ENCODE data around the gene THUMPD2. TPM values are rescaled to one million over a fixed set of nuclear protein-coding genes. Genes with fewer than 3 reads are reported as not detected.

Gene THUMPD2
- total RNA-seq, 1 donor from 2014 or later, result 11.5 TPM

DNA sequence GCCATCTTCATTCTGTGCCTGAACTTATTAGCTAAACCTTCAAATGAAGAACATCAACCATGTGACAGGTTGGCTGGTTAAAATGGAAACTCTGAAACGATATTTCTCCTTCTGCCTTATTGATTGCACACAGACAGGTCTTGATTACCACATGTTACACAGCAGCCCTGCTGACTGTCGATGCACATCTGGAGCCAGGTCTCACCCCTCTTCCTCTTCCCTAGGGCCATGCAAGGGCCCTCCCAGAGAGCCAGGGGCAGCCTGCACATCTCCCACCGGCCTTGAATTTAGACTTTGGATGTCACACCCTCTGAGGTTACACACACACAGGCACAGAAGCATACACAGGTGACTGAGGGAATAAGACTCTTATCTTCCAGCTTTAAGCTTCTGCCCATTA lies 68.3 kb downstream of the THUMPD2 start:
- Histone ChIP-seq H3K27me3 (ENCODE audit: control insufficient read depth in 3 of 3, insufficient read depth in 3 of 3, low read length in 3 of 3) (no peaks in the 10 kb centered on the region), H3K4me1 (ENCODE audit: control insufficient read depth in 3 of 3, insufficient read depth in 3 of 3, low read length in 3 of 3) (no peaks in the 10 kb centered on the region), H3K4me3 (ENCODE audit: low read length in 3 of 3) (no peak overlapping the region), H3K9ac (ENCODE audit: low read depth in 1 of 3, low read length in 3 of 3) (no peak overlapping the region), H3K36me3 (ENCODE audit: control insufficient read depth in 3 of 3, insufficient read depth in 3 of 3, low read length in 3 of 3) (peaks cover 0 to 2% (median 0%) of the 10 kb centered on the region in 3 donors), H3K9me3 (ENCODE audit: control insufficient read depth in 3 of 3, low read length in 3 of 3) (no peaks in the 10 kb centered on the region), H3K27ac (ENCODE audit: low read depth, low read length) (no peak overlapping the region)

DNA sequence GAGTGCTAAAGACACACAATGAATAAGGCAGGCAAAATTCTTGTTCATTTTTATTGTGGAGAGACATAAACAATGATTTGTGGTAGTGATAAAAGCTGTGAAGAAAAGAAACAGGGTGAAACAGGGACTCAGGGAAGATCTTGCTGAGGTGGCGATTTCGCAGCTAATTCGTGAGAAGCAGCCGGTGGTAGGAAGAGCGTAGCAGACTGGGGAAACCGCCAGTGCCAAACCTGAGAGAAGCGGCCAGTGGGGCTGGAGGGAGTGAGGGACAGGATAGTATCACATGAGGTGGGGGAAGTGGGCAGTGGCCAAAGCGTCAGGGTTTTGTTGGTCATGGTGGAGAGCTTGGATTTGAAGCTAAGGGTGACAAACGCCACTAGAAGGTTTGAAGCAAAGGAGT lies 71.1 kb downstream of the THUMPD2 start:
- no peak overlapping the region for H3K27ac ChIP-seq (ENCODE audit: low read depth, low read length)
- H3K9ac ChIP-seq (ENCODE audit: low read depth in 1 of 3, low read length in 3 of 3), result no peak overlapping the region
- H3K36me3 ChIP-seq (ENCODE audit: control insufficient read depth in 3 of 3, insufficient read depth in 3 of 3, low read length in 3 of 3), result peaks cover 0 to 2% (median 0%) of the 10 kb centered on the region in 3 donors

GRCh38 chr2:39706945-39707344 lies 72.1 kb downstream of the THUMPD2 start:
- Histone ChIP-seq H3K9me3 (ENCODE audit: control insufficient read depth in 3 of 3, low read length in 3 of 3) (no peaks in the 10 kb centered on the region), H3K27ac (ENCODE audit: low read depth, low read length) (no peak overlapping the region), H3K27me3 (ENCODE audit: control insufficient read depth in 3 of 3, insufficient read depth in 3 of 3, low read length in 3 of 3) (no peaks in the 10 kb centered on the region), H3K36me3 (ENCODE audit: control insufficient read depth in 3 of 3, insufficient read depth in 3 of 3, low read length in 3 of 3) (peaks cover 0 to 2% (median 0%) of the 10 kb centered on the region in 3 donors), H3K9ac (ENCODE audit: low read depth in 1 of 3, low read length in 3 of 3) (no peak overlapping the region), H3K4me1 (ENCODE audit: control insufficient read depth in 3 of 3, insufficient read depth in 3 of 3, low read length in 3 of 3) (no peaks in the 10 kb centered on the region), H3K4me3 (ENCODE audit: low read length in 3 of 3) (no peak overlapping the region)

More for the DNA sequence above, 71.1 kb downstream of the THUMPD2 start:
- Histone ChIP-seq H3K9me3 (ENCODE audit: control insufficient read depth in 3 of 3, low read length in 3 of 3) (no peaks in the 10 kb centered on the region), H3K27me3 (ENCODE audit: control insufficient read depth in 3 of 3, insufficient read depth in 3 of 3, low read length in 3 of 3) (no peaks in the 10 kb centered on the region), H3K4me3 (ENCODE audit: low read length in 3 of 3) (no peak overlapping the region), H3K4me1 (ENCODE audit: control insufficient read depth in 3 of 3, insufficient read depth in 3 of 3, low read length in 3 of 3) (no peaks in the 10 kb centered on the region)

DNA sequence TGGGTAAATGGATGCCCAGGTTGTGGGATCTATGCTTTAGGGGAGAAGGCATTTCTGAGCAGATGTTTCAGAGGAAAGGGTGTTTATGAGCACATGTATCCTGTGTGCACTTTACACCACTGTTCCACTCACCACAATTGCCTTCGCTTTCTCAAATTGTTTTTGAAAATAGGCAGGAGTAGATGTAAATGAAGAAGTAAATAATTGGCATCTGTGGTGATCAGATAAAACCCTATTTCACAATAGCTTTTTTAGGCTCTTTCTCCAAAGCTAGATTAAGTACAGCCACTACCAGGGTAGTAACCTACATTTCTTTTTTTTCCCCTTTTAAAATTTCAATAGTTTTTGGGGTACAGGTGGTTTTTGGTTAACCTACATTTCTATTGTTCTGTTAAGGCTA lies 72.7 kb downstream of the THUMPD2 start:
- no peak overlapping the region for H3K27ac ChIP-seq (ENCODE audit: low read depth, low read length)
- no peak overlapping the region for H3K4me3 ChIP-seq (ENCODE audit: low read length in 3 of 3)
- peaks cover 0 to 2% (median 0%) of the 10 kb centered on the region in 3 donors for H3K36me3 ChIP-seq (ENCODE audit: control insufficient read depth in 3 of 3, insufficient read depth in 3 of 3, low read length in 3 of 3)
- H3K9me3 ChIP-seq (ENCODE audit: control insufficient read depth in 3 of 3, low read length in 3 of 3), result no peaks in the 10 kb centered on the region
- H3K4me1 ChIP-seq (ENCODE audit: control insufficient read depth in 3 of 3, insufficient read depth in 3 of 3, low read length in 3 of 3), result no peaks in the 10 kb centered on the region
- H3K9ac ChIP-seq (ENCODE audit: low read depth in 1 of 3, low read length in 3 of 3), result no peak overlapping the region
- H3K27me3 ChIP-seq (ENCODE audit: control insufficient read depth in 3 of 3, insufficient read depth in 3 of 3, low read length in 3 of 3), result no peaks in the 10 kb centered on the region

GRCh38 chr2:39705638-39706037 lies 73.4 kb downstream of the THUMPD2 start:
- no peaks in the 10 kb centered on the region for H3K27me3 ChIP-seq (ENCODE audit: control insufficient read depth in 3 of 3, insufficient read depth in 3 of 3, low read length in 3 of 3)
- no peak overlapping the region for H3K9ac ChIP-seq (ENCODE audit: low read depth in 1 of 3, low read length in 3 of 3)
- H3K27ac ChIP-seq (ENCODE audit: low read depth, low read length), result no peak overlapping the region
- H3K36me3 ChIP-seq (ENCODE audit: control insufficient read depth in 3 of 3, insufficient read depth in 3 of 3, low read length in 3 of 3), result peaks cover 0 to 2% (median 0%) of the 10 kb centered on the region in 3 donors
- H3K9me3 ChIP-seq (ENCODE audit: control insufficient read depth in 3 of 3, low read length in 3 of 3), result peaks cover 0 to 5% (median 0%) of the 10 kb centered on the region in 3 donors
- H3K4me3 ChIP-seq (ENCODE audit: low read length in 3 of 3), result no peak overlapping the region
- no peaks in the 10 kb centered on the region for H3K4me1 ChIP-seq (ENCODE audit: control insufficient read depth in 3 of 3, insufficient read depth in 3 of 3, low read length in 3 of 3)

- Histone ChIP-seq H3K4me1 (ENCODE audit: control insufficient read depth in 3 of 3, insufficient read depth in 3 of 3, low read length in 3 of 3) (no peaks in the 10 kb centered on the region), H3K27me3 (ENCODE audit: control insufficient read depth in 3 of 3, insufficient read depth in 3 of 3, low read length in 3 of 3) (no peaks in the 10 kb centered on the region), H3K9me3 (ENCODE audit: control insufficient read depth in 3 of 3, low read length in 3 of 3) (peaks cover 0 to 5% (median 0%) of the 10 kb centered on the region in 3 donors), H3K9ac (ENCODE audit: low read depth in 1 of 3, low read length in 3 of 3) (no peak overlapping the region), H3K36me3 (ENCODE audit: control insufficient read depth in 3 of 3, insufficient read depth in 3 of 3, low read length in 3 of 3) (no peaks in the 10 kb centered on the region), H3K27ac (ENCODE audit: low read depth, low read length) (no peak overlapping the region), H3K4me3 (ENCODE audit: low read length in 3 of 3) (no peak overlapping the region)
Observed at GRCh38 chr2:39704540-39704939, 74.5 kb downstream of the THUMPD2 start.

GRCh38 chr2:39703181-39703872 lies 75.7 kb downstream of the THUMPD2 start:
- no peaks in the 10 kb centered on the region for H3K4me1 ChIP-seq (ENCODE audit: control insufficient read depth in 3 of 3, insufficient read depth in 3 of 3, low read length in 3 of 3)
- no peaks in the 10 kb centered on the region for H3K27me3 ChIP-seq (ENCODE audit: control insufficient read depth in 3 of 3, insufficient read depth in 3 of 3, low read length in 3 of 3)
- no peaks in the 10 kb centered on the region for H3K36me3 ChIP-seq (ENCODE audit: control insufficient read depth in 3 of 3, insufficient read depth in 3 of 3, low read length in 3 of 3)
- H3K9me3 ChIP-seq (ENCODE audit: control insufficient read depth in 3 of 3, low read length in 3 of 3), result peaks cover 0 to 5% (median 0%) of the 10 kb centered on the region in 3 donors
- no peak overlapping the region for H3K4me3 ChIP-seq (ENCODE audit: low read length in 3 of 3)
- no peak overlapping the region for H3K9ac ChIP-seq (ENCODE audit: low read depth in 1 of 3, low read length in 3 of 3)
- H3K27ac ChIP-seq (ENCODE audit: low read depth, low read length), result no peak overlapping the region

- peaks cover 0 to 5% (median 0%) of the 10 kb centered on the region in 3 donors for H3K9me3 ChIP-seq (ENCODE audit: control insufficient read depth in 3 of 3, low read length in 3 of 3)
- H3K27me3 ChIP-seq (ENCODE audit: control insufficient read depth in 3 of 3, insufficient read depth in 3 of 3, low read length in 3 of 3), result no peaks in the 10 kb centered on the region
- H3K4me1 ChIP-seq (ENCODE audit: control insufficient read depth in 3 of 3, insufficient read depth in 3 of 3, low read length in 3 of 3), result peaks cover 6 to 14% (median 12%) of the 10 kb centered on the region in 3 donors
- no peaks in the 10 kb centered on the region for H3K36me3 ChIP-seq (ENCODE audit: control insufficient read depth in 3 of 3, insufficient read depth in 3 of 3, low read length in 3 of 3)
- no peak overlapping the region for H3K4me3 ChIP-seq (ENCODE audit: low read length in 3 of 3)
- H3K9ac ChIP-seq (ENCODE audit: low read depth in 1 of 3, low read length in 3 of 3), result no peak overlapping the region
- no peak overlapping the region for H3K27ac ChIP-seq (ENCODE audit: low read depth, low read length)
Observed at GRCh38 chr2:39701137-39701536, 77.9 kb downstream of the THUMPD2 start.

DNA sequence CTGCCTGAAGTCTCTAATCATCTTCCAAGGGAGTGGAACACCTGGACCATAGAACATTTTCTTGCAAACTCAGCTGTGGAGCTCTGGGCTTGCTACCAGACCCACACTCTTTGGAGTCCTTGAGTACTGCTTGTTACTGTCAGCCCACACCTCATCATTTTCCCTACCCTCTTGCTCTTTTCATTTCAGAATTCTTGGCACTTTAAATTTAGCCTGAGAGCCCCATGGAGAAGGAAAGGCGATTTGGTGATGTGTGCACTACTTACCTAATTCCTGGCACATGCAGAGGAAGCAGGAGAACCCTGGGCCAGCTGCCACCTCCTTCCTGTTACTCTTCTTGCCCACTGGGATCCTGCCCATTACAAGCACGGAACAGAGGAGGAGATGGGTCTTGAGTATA lies 81.6 kb downstream of the THUMPD2 start:
- Histone ChIP-seq H3K4me1 (ENCODE audit: control insufficient read depth in 3 of 3, insufficient read depth in 3 of 3, low read length in 3 of 3) (peaks cover 6 to 23% (median 15%) of the 10 kb centered on the region in 3 donors), H3K4me3 (ENCODE audit: low read length in 3 of 3) (no peak overlapping the region), H3K9me3 (ENCODE audit: control insufficient read depth in 3 of 3, low read length in 3 of 3) (peaks cover 0 to 5% (median 0%) of the 10 kb centered on the region in 3 donors), H3K9ac (ENCODE audit: low read depth in 1 of 3, low read length in 3 of 3) (no peak overlapping the region), H3K36me3 (ENCODE audit: control insufficient read depth in 3 of 3, insufficient read depth in 3 of 3, low read length in 3 of 3) (no peaks in the 10 kb centered on the region), H3K27me3 (ENCODE audit: control insufficient read depth in 3 of 3, insufficient read depth in 3 of 3, low read length in 3 of 3) (no peaks in the 10 kb centered on the region), H3K27ac (ENCODE audit: low read depth, low read length) (no peak overlapping the region)

DNA sequence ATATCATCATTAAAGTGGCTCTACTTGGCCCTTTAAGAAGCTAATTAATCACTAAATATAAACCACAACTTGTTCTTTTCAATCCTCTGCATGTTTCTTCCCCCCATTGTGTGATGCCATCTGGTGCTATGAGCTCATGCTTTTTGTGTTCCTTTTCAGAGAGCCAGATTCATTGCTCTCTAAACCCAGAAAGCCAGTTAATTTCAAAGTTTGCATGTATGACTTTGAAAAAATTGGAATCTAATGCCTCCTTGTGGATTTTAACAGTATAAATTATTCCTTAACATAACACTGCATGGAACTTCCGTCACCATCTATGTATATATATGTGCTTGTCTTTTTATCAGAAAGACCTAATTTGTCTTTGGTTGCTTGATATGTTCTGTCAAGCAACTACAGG lies 82.2 kb downstream of the THUMPD2 start:
- no peak overlapping the region for H3K9ac ChIP-seq (ENCODE audit: low read depth in 1 of 3, low read length in 3 of 3)

More for the DNA sequence above, 82.2 kb downstream of the THUMPD2 start:
- Histone ChIP-seq H3K27me3 (ENCODE audit: control insufficient read depth in 3 of 3, insufficient read depth in 3 of 3, low read length in 3 of 3) (no peaks in the 10 kb centered on the region), H3K4me1 (ENCODE audit: control insufficient read depth in 3 of 3, insufficient read depth in 3 of 3, low read length in 3 of 3) (peaks cover 6 to 23% (median 15%) of the 10 kb centered on the region in 3 donors), H3K27ac (ENCODE audit: low read depth, low read length) (no peak overlapping the region), H3K4me3 (ENCODE audit: low read length in 3 of 3) (peak overlapping the region in 1 of 3 donors; percentile 24), H3K9me3 (ENCODE audit: control insufficient read depth in 3 of 3, low read length in 3 of 3) (peaks cover 0 to 5% (median 0%) of the 10 kb centered on the region in 3 donors), H3K36me3 (ENCODE audit: control insufficient read depth in 3 of 3, insufficient read depth in 3 of 3, low read length in 3 of 3) (no peaks in the 10 kb centered on the region)
